HG03565 (cell line): ENCODE data around the gene ETFBKMT.
A peak's percentile ranks its signal among the peaks of the same experiment; 100 is the strongest.

Experiments used
- ATAC-seq: cut with Tn5 transposase; IDR thresholded peaks from one replicate; pipeline ENCODE4 v1.9.1; 2021; ENCODE audit warnings: mild to moderate bottlenecking, moderate library complexity; ENCODE audit not compliant: unreplicated experiment

The ETFBKMT gene, protein sequence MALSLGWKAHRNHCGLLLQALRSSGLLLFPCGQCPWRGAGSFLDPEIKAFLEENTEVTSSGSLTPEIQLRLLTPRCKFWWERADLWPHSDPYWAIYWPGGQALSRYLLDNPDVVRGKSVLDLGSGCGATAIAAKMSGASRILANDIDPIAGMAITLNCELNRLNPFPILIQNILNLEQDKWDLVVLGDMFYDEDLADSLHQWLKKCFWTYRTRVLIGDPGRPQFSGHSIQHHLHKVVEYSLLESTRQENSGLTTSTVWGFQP

DNA sequence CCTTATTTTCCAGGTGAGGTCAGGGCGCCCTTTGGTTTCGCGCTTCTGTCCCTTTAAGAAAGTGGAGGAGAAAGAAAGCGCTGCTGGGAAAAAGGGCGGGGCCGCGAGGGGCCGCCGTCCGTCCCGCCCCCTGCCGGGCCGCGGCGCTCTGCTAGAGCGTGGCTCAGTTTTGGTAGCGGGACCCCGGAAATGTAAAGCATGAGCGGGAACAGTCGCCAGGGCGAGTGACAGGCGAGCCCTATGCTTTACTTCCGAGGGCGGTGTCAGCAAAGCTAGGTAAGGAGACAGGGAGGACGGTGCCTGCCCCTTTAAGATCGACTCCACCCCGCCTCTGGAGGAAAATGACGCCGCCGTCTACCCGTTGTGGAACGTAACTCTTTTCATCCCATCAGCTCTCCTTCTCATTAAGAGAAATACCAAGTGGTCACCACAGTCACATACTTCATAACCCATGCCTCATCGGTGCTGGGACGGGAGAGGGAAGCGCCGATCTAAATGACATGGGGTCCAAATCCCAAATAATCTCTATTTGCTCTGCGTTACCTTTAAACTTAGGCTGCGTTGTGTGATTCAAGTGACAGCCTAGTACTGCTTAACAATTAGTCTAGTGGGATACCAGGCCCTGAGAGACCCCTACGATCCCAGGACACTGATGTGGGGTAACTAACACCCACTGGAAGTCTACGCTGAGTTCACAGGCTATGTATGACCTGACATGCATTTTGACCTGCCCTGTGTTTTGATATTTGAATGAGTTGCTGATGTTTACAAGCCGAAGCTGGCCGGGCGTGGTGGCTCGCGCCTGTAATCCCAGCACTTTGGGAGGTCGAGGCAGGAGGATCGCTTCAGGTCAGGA lies at the start of gene ETFBKMT:
ETFBKMT (plus strand) TSS at position 602 of the 856 bp plus-strand sequence. CDS start 2,266 bp downstream, outside the sequence.
- ATAC-seq: peak; percentile 100

DNA sequence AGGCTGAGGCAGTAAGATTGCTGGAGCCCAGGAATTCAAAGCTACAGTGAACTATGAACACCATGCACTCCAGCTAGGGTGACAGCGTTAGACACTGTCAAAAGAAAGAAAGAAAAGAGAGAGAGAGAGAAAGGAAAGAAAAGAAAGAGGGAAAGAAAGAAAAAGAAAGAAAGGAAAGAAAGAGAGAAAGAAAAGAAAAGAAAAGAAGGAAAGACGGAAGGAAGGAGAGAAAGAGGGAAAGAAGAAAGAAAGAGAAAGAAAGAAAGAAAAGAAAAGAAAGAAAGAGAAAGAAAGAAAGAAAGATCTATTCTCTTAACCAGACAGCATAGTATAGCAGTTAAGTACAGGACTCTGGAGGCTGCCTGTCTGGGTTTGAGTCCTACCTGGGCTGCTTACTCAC lies 46.7 kb upstream of the ETFBKMT start:
- ATAC-seq: no peak

DNA sequence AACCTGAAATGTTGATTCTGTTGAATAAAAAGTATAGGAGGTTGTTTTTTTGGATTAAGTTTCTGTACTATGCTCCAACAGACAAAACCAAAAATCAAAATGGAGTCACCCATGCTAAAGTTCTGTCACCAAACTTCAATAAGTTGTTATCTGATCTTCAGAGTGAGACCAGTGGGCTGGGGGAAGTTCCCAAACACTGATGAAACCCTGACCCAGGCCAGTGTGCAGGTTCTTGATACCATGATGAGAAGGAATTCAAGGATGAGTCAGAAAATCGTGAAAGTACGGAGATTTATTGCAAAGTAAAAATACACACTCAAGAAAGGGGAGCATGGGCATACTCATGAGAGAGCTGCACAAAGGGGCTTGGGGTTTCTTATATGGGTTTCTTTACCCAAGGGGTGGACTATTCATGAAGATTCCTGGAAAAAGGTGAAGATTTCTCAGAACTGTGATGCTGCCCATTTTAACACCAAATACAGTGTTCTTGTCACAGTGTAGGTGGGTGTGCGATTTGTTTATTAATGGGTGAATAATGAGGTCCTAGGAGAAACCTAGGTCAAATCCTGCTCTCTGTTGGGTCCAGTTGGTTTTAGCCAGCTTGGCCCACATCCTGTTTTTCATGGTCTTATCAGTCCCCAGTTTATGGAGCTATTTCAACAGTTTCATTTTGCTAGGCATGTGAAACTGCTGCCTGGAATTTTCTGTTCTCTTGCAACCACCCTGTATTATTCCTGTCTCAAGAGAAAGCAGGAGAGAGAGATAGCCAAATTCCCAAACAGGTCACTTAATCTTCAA lies 41.1 kb upstream of the ETFBKMT start:
- no peak for ATAC-seq

DNA sequence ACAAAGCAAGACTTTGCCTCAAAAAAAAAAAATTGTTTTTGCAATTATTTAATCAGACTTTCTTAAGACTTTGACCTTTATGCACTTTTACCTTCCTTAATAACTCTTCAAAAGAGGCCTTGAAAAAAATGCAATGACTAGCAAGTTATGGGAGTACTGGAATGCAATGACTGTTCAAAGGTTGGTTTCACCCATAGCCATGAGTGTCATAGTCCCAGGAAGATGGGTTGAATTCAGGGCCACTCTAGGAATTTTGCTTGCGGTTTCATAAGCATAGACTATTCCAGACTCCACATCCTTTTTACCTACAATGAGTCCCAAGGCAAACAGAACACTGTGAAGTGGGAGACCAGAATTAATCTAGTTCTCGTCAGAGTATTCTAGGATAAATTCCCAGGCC lies 39.2 kb upstream of the ETFBKMT start:
- no peak for ATAC-seq

DNA sequence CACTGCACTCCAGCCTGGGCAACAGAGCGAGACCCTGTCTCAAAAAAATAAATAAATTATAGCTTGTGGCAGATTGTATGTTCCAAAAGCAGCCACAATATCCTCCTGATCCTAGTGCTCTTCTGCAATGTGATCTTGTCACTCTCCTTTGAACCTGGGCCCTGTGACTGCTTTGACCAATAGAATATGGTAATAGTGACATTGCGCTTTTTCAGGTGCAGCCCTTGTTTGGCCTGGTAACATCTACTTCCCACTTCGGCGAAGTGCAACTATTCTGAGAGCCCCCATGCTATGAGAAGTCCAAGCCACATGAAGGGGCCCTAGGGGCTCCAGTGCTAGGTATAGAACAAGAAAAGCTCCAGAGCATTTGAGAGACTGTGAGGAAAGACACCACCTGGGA lies 37.5 kb upstream of the ETFBKMT start:
- ATAC-seq: no peak

DNA sequence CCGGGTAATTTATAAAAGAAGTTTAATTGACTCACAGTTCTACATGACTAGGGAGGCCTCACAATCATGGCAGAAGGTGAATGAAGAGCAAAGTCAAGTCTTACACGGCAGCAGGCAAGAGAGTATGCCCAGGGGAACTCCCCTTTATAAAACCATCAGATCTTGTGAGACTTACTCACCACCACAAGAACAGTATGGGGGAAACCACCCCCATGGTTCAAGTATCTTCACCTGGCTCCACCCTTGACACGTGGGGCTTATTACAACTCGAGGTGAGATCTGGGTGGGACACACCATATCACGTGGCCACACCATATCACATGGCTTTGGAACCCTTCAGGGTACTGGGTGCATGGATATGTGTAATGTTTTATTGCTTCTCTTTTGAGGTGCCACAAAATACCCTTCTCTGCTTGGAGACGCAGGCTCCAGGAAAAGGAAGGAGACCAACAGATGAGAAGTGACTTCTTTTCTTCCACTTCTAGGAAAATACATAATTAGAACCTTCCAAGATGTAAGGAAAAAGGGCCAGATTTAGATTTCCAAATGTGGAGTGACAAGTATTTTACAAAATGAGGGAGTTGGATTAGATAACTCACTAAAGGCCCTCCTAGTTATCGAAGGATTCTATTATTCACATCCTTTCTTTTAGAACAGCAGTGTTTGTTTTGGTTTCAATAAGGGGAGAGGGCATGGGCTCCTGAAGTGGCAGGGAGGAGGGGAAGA lies 33.1 kb upstream of the ETFBKMT start:
- no peak for ATAC-seq

DNA sequence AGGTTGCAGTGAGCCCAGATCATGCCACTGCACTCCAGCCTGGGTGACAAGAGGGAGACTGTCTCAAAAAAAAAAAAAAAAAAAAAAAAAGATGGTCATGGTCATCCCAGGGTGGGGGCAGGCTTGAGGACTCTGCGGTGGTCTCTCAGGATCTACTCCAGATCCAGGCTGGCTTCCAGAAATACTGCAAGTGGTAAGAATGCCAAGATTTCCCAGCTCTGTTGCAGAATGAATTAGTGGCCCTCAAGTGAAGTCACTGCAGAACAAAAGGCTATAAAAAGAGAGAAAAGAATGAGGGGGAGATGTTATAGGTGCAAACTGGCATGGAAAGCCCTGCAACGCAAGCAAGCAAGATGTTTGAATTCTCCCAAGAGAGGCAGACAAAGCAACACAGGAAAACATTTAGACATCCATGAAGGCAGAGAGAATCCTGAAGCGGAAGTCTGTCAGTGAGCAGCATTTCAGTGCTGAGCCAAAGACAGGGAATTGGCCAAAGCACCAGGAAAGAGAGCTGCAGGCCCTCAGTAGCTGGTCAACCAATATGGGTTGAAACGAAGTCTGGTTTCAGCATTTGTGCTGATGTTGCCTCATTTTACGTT lies 31.9 kb upstream of the ETFBKMT start:
- ATAC-seq: no peak

DNA sequence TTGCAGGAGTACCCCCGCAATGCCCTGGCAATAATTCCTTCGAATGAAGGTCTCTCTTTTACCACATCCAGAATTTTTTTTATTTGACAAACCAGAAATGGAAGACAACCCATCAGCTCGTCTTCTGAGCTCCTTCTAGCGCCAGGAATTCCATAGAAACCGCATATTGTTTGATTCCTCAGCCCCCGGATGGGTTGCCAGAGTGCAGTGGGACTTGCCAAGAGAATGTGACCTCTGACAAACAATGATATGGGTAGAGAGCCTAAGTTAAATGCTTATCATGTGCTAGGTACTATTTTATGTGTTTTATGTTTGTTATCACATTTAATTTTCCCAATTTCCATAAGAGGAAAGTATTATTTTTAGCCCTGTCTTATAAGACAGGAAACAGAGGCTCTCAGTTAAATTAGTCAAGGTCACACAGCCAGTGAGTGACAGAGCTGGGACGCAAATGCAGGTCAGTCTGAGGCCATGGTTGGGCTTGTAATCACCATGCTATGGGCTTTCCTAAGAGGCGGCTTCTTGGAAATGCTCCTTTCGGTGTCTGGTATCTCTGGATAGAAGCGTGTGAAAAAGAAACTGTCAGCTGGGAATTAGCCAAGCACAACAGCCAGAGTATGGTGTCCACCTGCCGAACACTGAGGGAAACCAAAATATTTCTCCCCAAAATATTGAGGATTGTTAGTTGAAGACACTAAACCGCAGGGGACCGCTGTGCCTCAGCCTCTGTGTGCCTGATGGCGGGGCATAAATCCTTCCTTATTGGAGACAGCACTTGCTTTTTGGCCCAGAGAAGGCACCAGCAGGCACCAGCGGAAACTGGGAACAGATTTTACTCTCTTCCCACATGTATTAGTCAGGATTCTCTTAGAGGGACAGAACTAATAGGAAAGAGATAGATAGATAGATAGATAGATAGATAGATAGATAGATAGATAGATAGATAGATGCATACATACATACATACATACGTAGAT lies 29.4 kb upstream of the ETFBKMT start:
- ATAC-seq: no peak

DNA sequence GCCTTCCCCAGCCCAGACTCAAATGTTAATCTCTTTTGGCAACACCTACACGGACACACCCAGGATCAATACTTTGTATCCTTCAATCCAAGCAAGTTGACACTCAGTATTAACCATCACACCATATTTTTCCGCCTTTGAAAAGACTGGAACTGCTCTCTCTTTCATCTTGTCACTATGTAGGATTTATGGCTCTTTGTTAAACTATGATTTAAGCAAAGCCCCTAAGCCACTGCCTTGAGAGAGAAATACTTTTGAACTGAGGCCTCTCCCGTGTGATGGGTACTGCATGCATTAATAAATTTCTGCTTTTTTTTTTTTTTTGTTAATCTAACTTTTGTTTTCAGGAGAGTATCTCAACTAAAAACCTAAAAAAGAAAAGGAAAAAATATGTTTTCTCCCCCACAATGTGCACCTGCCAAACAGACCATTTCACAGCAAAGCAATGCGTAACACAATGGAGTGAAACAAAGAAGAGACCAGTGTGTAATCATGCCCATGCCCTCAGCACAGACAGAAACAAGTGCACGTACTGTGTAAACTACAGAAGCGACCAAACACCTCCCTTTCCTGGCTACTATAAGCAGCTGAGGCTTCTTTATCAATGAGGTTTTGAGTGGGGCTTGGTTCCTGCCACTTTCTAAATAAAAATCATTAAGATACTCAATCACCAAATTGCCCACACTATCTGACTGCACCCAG lies 28.3 kb upstream of the ETFBKMT start:
- no peak for ATAC-seq

DNA sequence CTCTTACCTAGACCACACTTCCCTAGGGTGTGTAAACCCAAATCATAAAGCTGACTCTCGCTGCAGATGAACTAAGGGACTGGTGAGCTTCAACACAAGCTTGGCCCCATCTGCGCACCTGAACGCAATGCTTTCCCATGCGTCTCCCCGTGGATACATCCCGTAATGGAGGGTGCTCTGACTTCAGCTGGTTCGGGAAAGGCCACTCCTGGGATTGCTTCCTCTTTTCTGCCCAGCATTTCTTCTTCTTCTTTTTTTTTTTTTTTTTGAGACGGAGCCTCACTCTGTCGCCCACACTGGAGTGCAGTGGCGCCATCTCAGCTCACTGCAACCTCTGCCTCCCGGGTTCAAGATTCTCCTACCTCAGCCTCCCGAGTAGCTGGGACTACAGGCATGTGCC lies 27.7 kb upstream of the ETFBKMT start:
- no peak for ATAC-seq

DNA sequence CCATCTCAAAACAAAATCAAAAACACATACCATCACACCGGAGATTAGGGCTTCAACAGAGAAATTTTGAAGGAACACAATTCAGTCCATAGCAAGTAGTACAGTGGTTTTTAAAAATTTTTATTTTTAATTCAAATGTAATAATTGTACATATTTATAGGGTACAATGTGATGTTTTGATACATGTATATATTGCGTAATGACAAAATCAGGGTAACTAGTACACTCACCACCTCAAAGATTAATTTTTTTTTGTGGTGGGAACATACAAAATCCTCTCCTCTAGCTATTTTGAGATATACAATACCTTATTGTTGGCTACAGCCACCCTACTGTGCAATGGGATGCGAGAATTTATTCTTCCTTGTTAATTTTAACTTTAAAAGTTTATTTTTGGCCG lies 26.0 kb upstream of the ETFBKMT start:
- ATAC-seq: no peak

DNA sequence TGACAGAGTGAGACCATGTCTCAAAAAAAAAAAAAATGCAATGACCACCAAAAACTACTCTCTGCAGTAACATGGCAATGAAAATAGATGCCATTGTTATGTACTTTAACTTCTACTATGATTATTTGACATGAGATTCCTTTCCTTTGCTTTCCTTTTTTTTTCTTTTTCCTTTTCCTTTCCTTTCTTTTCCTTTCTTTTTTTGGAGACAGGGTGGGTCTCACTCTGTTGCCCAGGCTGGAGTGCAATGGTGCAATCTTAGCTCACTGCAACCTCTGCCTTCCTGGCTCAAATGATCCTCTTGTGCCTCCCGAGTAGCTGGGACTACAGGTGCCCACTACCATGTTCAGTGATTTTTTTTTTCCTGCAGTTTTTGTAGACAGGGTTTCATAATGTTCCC lies 24.9 kb upstream of the ETFBKMT start:
- ATAC-seq: no peak

DNA sequence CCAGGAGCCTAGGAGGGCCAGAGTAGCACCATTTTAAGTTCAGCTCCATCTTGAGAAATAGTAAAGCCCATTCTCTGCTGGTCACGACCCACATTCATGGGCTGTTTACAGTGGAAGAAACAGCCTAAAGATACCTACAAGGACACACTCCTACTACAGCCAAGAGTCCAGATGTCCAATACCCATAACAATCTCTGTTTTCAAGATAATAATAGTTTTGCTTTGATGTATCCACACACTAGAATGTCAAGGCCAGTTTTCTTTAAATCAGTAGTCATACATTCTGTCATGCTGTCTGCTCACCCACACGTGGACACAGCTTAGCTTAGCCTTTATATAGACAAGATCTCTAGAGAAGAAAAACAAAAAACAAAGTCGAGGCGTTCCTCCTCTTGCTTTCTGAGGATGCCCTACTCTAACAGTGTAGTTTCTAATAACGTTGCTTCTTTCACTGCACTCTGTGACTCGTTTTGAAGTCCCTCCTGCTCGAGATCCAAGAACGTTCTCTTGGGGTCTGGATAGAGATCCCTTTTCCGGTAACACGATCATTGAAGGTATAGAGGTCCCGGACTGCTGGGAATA lies 17.9 kb upstream of the ETFBKMT start:
- no peak for ATAC-seq

DNA sequence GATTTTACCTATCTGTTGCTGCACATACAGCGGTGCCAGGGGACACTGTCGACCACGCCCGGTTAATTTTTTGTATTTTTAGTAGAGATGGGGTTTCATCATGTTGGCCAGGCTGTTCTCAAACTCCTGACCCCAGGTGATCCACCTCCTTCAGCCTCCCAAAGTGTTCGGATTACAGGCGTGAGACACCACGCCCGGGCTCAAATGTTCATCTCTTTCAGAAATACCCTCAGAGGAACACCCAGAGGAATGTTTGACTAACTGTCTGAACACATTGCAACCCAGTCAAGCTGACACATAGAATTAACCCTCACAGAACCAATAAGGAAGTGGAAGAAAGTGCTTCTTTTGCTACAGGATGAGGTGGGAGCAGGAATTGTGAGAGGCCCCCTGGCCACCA lies 15.0 kb upstream of the ETFBKMT start:
- ATAC-seq: no peak

DNA sequence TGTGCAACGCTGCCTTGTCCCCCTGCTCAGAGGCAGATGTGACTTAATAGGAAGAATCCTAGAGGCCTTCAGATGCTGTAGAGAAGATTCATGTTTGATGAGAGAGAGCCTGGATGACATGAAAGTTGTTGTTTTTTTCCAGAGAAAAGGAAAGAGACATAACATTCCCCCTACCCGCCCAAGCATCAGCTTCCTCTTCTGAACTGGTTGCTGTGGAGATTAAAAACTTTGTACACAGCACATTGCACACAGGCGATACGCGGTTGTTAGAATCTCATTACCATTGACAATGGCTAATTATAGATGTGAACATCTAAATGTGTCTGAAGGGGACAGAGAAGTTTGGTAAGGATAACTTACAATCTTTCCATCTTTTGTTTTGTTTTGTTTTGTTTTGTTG lies 13.6 kb upstream of the ETFBKMT start:
- no peak for ATAC-seq

DNA sequence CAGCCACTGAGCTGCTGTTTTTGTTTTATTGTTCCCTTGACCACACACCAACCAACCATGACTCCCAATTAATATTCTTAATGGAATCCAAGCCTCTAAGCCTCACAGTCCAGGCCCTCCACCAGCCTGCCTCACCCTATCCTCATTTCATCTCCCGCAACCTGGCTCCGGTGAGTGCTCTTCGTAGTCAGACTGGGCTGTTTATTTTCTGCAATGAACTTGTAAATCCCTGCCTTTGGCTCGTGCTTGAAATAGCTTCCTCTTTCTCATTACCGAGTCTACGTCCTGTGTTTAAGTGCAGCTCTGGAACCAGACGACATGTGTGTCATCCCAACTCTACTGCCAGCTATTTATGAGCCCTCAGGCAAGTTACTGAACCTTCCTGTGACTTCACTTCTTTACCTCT lies 12.4 kb upstream of the ETFBKMT start:
- no peak for ATAC-seq

DNA sequence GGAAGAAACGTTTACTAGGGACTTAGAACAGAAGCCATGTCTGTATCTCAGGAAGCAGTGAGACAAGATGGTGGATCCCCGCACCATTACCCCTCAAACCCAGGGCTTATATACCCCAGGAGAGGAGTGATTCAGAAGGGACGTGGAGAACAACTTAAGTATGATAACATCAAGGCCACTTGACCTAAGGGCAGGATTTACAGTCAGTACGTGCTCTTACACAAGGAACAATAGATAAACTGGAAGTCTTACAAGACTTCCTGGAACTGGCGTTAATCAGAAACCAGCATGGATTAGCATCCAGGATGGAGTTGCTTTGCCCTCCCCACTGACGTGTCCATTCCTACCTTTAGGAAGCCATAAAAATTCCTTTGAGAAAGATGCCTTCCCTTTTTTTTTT lies 8.6 kb upstream of the ETFBKMT start:
- no peak for ATAC-seq

DNA sequence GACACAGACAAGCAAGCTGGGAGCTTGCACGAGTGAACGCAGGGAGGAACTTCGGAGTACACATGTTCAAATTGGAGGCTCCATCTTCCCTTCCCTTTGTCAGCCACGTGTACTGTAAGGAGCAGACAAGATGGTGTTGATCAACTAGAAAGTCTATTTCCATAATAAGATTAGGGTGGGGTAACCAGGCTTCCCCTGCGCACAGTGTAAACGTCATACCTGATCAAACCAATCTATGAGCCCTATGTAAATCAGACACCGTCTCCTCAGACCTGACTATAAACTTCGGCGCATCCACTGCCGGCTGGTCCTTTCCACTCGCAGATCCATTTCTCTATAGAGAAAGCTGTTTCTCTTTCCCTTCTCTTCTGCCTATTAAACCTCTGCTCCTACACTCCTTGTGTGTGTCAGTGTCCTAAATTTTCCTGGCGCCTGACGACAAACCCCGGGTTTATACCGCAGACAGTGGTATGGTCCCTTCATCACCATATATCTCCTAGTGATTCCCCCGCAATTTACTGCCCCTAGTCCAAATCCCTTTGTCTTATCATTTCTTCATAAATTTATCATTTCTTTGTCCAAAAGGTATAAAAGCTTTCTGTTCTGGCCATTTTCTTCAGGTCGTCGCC lies 7.5 kb upstream of the ETFBKMT start:
- ATAC-seq: no peak
